ENCODE data around the gene FNDC3A.

Gene FNDC3A

DNA sequence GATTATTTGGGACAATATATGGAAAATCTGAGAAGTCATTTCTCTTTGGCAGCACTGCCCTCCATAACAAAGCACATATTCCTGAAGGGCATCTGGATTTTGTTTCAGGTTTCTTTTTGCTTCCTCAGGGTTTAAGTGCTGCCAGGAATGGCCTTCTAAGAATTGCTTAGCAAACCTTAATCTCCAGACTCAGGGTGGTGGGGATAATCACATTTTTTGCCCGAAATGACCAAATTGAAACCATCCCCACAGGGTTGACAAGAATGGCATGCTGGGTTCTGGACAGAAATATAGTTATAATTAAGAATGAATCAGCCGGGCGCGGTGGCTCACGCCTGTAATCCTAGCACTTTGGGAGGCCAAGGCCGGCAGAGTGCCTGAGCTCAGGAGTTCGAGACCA is 265.6 kb downstream of the FNDC3A start:
- no peak overlapping the region for H3K27ac ChIP-seq
- peaks cover under 1 to 4% of the 10 kb centered on the region in 2 experiments for H3K4me1 ChIP-seq (ENCODE audit: control insufficient read depth in 1 of 2, insufficient read depth in 1 of 2, low read depth in 1 of 2, low read length in 1 of 2)
- no peaks in the 10 kb centered on the region for H3K27me3 ChIP-seq
- H3K4me3 ChIP-seq (ENCODE audit: low read depth in 1 of 2, low read length in 1 of 2), result no peak overlapping the region
- TF ChIP-seq, protein P1, sequence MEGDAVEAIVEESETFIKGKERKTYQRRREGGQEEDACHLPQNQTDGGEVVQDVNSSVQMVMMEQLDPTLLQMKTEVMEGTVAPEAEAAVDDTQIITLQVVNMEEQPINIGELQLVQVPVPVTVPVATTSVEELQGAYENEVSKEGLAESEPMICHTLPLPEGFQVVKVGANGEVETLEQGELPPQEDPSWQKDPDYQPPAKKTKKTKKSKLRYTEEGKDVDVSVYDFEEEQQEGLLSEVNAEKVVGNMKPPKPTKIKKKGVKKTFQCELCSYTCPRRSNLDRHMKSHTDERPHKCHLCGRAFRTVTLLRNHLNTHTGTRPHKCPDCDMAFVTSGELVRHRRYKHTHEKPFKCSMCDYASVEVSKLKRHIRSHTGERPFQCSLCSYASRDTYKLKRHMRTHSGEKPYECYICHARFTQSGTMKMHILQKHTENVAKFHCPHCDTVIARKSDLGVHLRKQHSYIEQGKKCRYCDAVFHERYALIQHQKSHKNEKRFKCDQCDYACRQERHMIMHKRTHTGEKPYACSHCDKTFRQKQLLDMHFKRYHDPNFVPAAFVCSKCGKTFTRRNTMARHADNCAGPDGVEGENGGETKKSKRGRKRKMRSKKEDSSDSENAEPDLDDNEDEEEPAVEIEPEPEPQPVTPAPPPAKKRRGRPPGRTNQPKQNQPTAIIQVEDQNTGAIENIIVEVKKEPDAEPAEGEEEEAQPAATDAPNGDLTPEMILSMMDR (IDR thresholded peaks at IDR 0.05), result no peak
- no peaks in the 10 kb centered on the region for H3K36me3 ChIP-seq
- no peaks in the 10 kb centered on the region for H3K9me3 ChIP-seq

DNA sequence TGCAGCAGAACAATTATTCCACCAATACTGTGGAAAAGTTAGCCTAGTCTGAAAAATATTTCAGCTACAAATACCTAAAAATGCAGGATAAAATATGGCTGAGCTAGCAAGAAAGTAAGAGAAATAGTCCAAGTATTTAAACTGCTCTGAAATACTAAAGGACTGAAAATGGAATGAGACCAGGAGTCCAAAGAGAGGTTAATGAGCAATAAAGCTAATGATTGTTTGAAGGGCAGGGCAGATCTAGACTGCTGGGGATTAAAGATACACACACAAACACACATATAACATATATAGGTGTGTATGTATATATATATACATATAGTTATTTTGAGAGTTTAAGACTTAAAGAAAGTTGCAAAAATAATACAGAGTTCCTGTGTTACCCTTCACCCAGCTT is 269.4 kb downstream of the FNDC3A start:
- no peaks in the 10 kb centered on the region for H3K36me3 ChIP-seq
- no peak overlapping the region for H3K27ac ChIP-seq
- no peaks in the 10 kb centered on the region for H3K27me3 ChIP-seq
- peaks cover 29 to 31% of the 10 kb centered on the region in 2 experiments for H3K4me1 ChIP-seq (ENCODE audit: control insufficient read depth in 1 of 2, insufficient read depth in 1 of 2, low read depth in 1 of 2, low read length in 1 of 2)
- no peaks in the 10 kb centered on the region for H3K9me3 ChIP-seq
- TF ChIP-seq, protein P1 (IDR thresholded peaks at IDR 0.05), result no peak
- no peak overlapping the region for H3K4me3 ChIP-seq (ENCODE audit: low read depth in 1 of 2, low read length in 1 of 2)

DNA sequence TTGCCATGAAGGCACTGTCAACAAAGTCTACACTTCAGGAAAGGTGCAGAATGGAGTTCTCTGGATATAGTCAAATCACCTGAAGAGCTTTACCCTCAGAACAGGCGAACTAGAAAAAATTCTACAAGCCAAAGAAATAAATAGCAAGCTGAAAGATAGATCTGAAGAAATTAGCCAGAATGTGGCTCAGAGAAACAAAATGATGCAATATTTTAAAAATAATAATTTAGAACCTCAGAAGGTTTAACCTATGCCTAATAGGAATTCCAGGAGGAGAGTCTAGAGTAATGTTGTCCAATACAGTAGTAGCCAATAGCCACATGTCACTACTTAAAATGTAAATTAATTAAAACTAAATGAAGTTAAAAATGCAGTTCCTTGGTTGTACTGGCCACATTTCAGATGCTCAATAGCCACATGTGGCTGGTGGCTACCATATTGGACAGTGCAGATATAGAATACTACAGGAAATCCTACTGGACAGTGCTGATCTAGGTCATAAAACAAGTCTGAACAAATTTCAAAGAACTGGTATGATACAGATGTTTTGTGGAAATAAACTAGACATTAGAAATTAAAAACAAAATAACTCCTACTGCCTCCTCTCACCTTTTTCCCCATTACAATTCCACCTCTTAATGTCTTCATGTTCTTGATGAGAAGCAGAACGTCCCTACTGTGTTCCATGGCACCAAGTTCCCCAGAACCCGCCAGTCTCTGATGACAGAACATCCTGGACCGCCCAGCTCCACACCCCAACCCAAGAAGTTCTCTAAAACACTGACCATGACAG is 271.3 kb downstream of the FNDC3A start:
- no peaks in the 10 kb centered on the region for H3K36me3 ChIP-seq
- H3K4me3 ChIP-seq (ENCODE audit: low read depth in 1 of 2, low read length in 1 of 2), result peak overlapping the region; percentile 80 to 92
- peak overlapping the region; percentile 97 for H3K27ac ChIP-seq
- no peaks in the 10 kb centered on the region for H3K9me3 ChIP-seq
- peaks cover 48 to 51% of the 10 kb centered on the region in 2 experiments for H3K4me1 ChIP-seq (ENCODE audit: control insufficient read depth in 1 of 2, insufficient read depth in 1 of 2, low read depth in 1 of 2, low read length in 1 of 2)
- no peaks in the 10 kb centered on the region for H3K27me3 ChIP-seq
- TF ChIP-seq, protein P1 (IDR thresholded peaks at IDR 0.05), result no peak

DNA sequence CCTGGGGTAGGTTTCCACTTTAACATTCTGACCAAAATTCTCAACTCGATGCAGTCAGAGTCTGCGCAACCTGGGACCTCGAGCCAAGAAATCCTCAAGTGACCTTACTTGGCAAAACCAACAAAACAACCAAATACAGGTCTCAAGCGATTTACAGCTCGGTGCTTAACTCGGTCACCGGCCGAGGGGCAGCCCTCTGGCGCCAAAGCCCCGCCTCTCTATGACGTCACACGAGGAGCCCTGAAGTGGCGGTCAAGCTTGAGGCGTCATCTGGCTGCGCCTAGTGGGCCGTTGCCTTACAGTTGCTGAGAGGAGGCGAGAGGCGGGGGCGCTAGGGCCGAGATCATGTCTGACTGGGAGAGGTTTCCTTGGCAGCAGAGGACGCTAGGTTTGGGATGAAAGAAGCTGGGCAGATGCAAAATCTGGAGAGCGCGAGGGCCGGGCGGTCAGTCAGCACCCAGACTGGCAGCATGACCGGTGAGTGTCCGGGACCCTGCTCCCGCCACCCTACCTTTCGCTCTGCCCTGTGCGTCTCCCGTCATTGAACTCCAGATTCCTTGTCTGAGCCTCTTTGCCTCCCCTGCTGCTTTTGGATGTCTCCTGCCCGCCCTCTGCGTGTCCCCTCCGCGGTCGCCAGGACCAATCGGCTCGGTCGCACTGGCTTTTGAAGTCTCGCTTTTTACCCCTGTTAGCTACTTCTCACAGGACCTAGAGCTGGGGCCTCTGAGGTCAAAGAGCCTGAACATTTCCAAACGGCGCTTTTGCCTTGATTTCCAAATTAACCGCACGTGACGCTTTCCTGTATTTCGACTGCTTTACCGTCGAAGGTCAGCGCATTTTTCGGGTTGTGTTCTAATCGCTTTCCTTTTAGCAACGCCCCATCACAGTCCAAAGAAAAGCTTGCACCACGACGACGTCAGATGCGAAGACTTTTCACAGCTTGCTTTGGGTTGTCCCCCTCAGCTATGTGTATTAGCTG is 272.2 kb downstream of the FNDC3A start, which contains the start of gene CDADC1:
CDADC1 (plus strand) TSS at position 283 of the 979 bp plus-strand sequence; CDS start at position 396, 113 bp downstream.
- H3K4me3 ChIP-seq (ENCODE audit: low read depth in 1 of 2, low read length in 1 of 2), result peak within 1 kb of the TSS; percentile 80 to 92
- no peaks in the 10 kb centered on the region for H3K27me3 ChIP-seq
- TF ChIP-seq, protein P1 (IDR thresholded peaks at IDR 0.05), result peak; percentile 52
- H3K9me3 ChIP-seq, result no peaks in the 10 kb centered on the region
- peaks cover 57 to 60% of the 10 kb centered on the region in 2 experiments for H3K4me1 ChIP-seq (ENCODE audit: control insufficient read depth in 1 of 2, insufficient read depth in 1 of 2, low read depth in 1 of 2, low read length in 1 of 2)
- H3K27ac ChIP-seq, result peak within 1 kb of the TSS; percentile 97
- H3K36me3 ChIP-seq, result no peaks in the 10 kb centered on the region

GRCh38 chr13:49248622-49249002 is 272.9 kb downstream of the FNDC3A start:
- Histone ChIP-seq H3K9me3 (no peaks in the 10 kb centered on the region), H3K4me3 (ENCODE audit: low read depth in 1 of 2, low read length in 1 of 2) (peak overlapping the region; percentile 80 to 92), H3K4me1 (ENCODE audit: control insufficient read depth in 1 of 2, insufficient read depth in 1 of 2, low read depth in 1 of 2, low read length in 1 of 2) (peaks cover 64 to 67% of the 10 kb centered on the region in 2 experiments), H3K27ac (peak overlapping the region; percentile 97), H3K27me3 (no peaks in the 10 kb centered on the region), H3K36me3 (no peaks in the 10 kb centered on the region)
- TF ChIP-seq, protein P1 (IDR thresholded peaks at IDR 0.05), result no peak

Data from neutrophil (primary cell).